Brain microvascular endothelial cell (primary cell): ENCODE measurements around the gene RPL41.
"Not testable (repeated sequence)": the region's sequence is repeated elsewhere in the genome, so short reads cannot be mapped to it uniquely, and the experiment has no call there.

Source experiments
- DNase-seq: peaks from one replicate; pipeline ENCODE4 v3.0.0-alpha.2; 2020
- H3K27ac ChIP-seq: fragments of 250-450 bp; sonication (Bioruptor Pico); 2 replicates; pipeline ENCODE4 v1.5.1; 2020; ENCODE audit warnings: mild to moderate bottlenecking, moderate library complexity
- H3K27me3 ChIP-seq: fragments of 250-450 bp; sonication (Bioruptor Pico); replicated peaks from 2 replicates; pipeline ENCODE4 v1.5.1; 2020; ENCODE audit warnings: mild to moderate bottlenecking
- H3K36me3 ChIP-seq: fragments of 250-450 bp; sonication (Bioruptor Pico); replicated peaks from 2 replicates; pipeline ENCODE4 v1.5.1; 2020; ENCODE audit warnings: mild to moderate bottlenecking
- H3K4me3 ChIP-seq: 2 replicates; pipeline ENCODE4 v1.5.1; 2011; ENCODE audit warnings: low read depth, mild to moderate bottlenecking, control low read depth, low read length, moderate library complexity
- CTCF ChIP-seq: IDR thresholded peaks from 2 replicates; pipeline ENCODE4 v1.5.1; 2011; ENCODE audit warnings: low read depth, mild to moderate bottlenecking, moderate library complexity, low read length, control low read depth, inconsistent platforms; ENCODE audit errors: missing control alignments
- in situ Hi-C: cut with HindIII; loops from 2 replicates; pipeline ENCODE4 v1.10.0; 2017; ENCODE audit warnings: low sequenced_read_pairs, low pct_ligation_motif_present

Gene RPL41

GRCh38 chr12:56114084-56114483 is 2.3 kb upstream of the RPL41 start:
- Histone ChIP-seq H3K27me3 (no peaks in the 10 kb centered on the region), H3K4me3 (no peak overlapping the region), H3K27ac (no peak overlapping the region), H3K36me3 (peaks cover 56% of the 10 kb centered on the region)
- no peak for DNase-seq
- in situ Hi-C loops, result no loop called here
- no peak for TF ChIP-seq CTCF

- Histone ChIP-seq H3K27me3 (no peaks in the 10 kb centered on the region), H3K4me3 (peak overlapping the region; percentile 98), H3K27ac (peak overlapping the region; percentile 82), H3K36me3 (peaks cover 44% of the 10 kb centered on the region)
- no peak for TF ChIP-seq CTCF
- in situ Hi-C loops, result loop anchor here (5.0 kb wide), 1 partner anchor 72 kb away; the partner anchor contains the start of gene SMARCC2
- DNase-seq, result peak; percentile 34
These were observed 1.1 kb upstream of the RPL41 start for GRCh38 chr12:56115329-56115728.

DNA sequence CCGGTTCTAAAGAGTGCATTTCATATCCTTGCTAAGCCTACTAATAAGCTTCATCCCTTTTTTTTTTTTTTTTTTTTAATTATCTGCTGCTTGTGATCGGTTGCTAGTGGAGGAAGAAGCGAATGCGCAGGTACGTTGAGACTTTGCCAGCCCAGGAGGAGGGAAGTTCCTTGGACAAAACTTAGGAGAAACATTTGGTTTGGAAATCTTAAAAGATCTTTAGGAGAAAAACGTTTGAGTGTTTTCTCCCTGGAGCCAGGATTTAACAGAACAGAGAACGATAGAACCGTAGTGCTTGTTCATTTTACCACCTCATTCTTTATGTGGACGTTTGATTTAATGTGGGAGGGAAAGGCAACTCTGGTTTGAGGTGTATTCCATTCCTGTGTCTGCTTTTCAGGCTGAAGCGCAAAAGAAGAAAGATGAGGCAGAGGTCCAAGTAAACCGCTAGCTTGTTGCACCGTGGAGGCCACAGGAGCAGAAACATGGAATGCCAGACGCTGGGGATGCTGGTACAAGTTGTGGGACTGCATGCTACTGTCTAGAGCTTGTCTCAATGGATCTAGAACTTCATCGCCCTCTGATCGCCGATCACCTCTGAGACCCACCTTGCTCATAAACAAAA is 761 bp downstream of the RPL41 start:
- H3K27ac ChIP-seq, result peak overlapping the region; percentile 82
- peak overlapping the region; percentile 98 for H3K4me3 ChIP-seq
- not testable (repeated sequence) for DNase-seq, H3K27me3 ChIP-seq
- H3K36me3 ChIP-seq, result peaks cover 26% of the 10 kb centered on the region
- in situ Hi-C loops, result loop anchor here (5.0 kb wide), 1 partner anchor 70 kb away; the partner anchor contains the start of gene SMARCC2

- peak; percentile 61 for TF ChIP-seq CTCF
- Histone ChIP-seq H3K27me3 (no peaks in the 10 kb centered on the region), H3K4me3 (peak within 1 kb of the TSS; percentile 98), H3K36me3 (peaks cover 18% of the 10 kb centered on the region), H3K27ac (peak within 1 kb of the TSS; percentile 82)
- in situ Hi-C loops, result loop anchor here (5.0 kb wide), 1 partner anchor 69 kb away; the partner anchor contains the start of gene SMARCC2
- DNase-seq, result peak; percentile 99
These were observed 1.6 kb downstream of the RPL41 start, which contains the start of gene ZC3H10 for GRCh38 chr12:56117778-56118687. Gene ZC3H10 (plus strand): TSS chr12:56118266. CDS start chr12:56120563, 2,297 bp downstream.

DNA sequence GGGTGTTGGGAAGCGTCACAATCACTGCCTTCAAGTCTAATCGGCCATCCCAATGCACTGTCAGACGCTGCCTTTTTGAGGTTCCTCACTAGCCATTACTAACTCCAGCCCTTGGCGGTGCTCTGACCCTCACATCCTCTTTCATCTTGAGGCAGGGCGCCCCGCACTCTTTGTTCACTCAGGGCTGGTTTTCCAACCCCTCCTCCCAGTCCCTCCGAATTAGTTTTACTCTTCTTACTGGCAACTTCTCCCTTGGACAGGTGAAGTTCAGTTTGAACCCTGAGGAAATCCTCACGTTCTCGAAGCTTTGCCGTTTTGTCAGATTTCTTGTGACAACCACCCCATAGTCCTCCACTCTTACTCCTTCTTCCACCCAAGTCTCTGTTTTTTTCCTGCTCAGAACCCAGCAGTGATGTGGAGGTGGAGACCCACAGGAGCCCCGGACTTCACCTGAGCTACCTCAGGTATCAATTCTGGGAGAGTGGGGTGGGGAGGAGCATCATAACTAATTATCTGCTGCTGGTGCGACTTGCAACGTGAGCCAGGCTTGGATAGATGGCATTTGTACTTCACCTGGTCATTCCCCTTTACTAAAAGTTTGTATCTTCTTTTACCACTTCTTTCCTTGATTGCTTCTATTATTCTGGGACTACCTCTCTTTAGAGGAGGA is 2.4 kb downstream of the RPL41 start:
- H3K4me3 ChIP-seq, result peak overlapping the region; percentile 85
- peak overlapping the region; percentile 82 for H3K27ac ChIP-seq
- no peaks in the 10 kb centered on the region for H3K27me3 ChIP-seq
- TF ChIP-seq CTCF, result no peak
- DNase-seq, result no peak
- peaks cover 10% of the 10 kb centered on the region for H3K36me3 ChIP-seq
- in situ Hi-C loops, result loop anchor here (5.0 kb wide), 1 partner anchor 68 kb away; the partner anchor contains the start of gene SMARCC2
